SK-N-SH (cell line): ENCODE results near the gene SEMA4D. TPM values are rescaled to one million over a fixed set of nuclear protein-coding genes. Genes with fewer than 3 reads are reported as not detected.

ENCODE experiments used
- CTCF ChIA-PET: fragments of 300-600, 350-600 bp; formaldehyde crosslinking; extraction: SDS; loops from one replicate; lab custom pipeline; 2021; lab: Yijun Ruan, JAX
- POLR2A ChIA-PET: fragments of 350-600 bp; sonication (Branson Sonifier 250); formaldehyde crosslinking; extraction: SDS; loops from one replicate; lab custom pipeline; 2020; ENCODE audit warnings: antibody characterized with exemption, inconsistent platforms; lab: Yijun Ruan, JAX
- DNase-seq: peaks from one replicate; pipeline ENCODE4 v3.0.0; 2012
- H2AFZ ChIP-seq: fragments of 200-600 bp; sonication (generic); 2 replicates; pipeline ENCODE4 v1.8.1; 2016; ENCODE audit warnings: antibody characterized with exemption, mild to moderate bottlenecking, low read depth
- H3F3A ChIP-seq: fragments of 200-600 bp; sonication (generic); replicated peaks from 2 replicates; pipeline ENCODE3; 2016; ENCODE audit warnings: antibody characterized with exemption, mild to moderate bottlenecking; ENCODE audit not compliant: insufficient read depth
- H3K27ac ChIP-seq, 2 experiments: fragments of 200-500 bp in 1 of 2; fragments of 200-600 bp in 1 of 2; sonication (Bioruptor generic) in 1 of 2; sonication (generic), shearing (Covaris generic) in 1 of 2; 2 replicates each; pipeline versions ENCODE4 v1.5.1 to v1.6.1; 2014 to 2016; ENCODE audit warnings: low read depth in 2 of 2, inconsistent platforms in 1 of 2, low read length in 1 of 2, mild to moderate bottlenecking in 1 of 2, mixed read lengths in 1 of 2
- H3K27me3 ChIP-seq: fragments of 200-600 bp; sonication (generic), shearing (Covaris generic); 2 replicates; pipeline ENCODE4 v1.6.1; 2016; ENCODE audit warnings: mixed run types; ENCODE audit not compliant: insufficient read depth
- H3K36me3 ChIP-seq, 2 experiments: fragments of 200-500 bp in 1 of 2; fragments of 200-600 bp in 1 of 2; sonication (Bioruptor generic) in 1 of 2; sonication (generic) in 1 of 2; replicated peaks in 1 of 2; 2 replicates each; pipeline versions ENCODE3 to v1.5.1; 2014 to 2016; ENCODE audit warnings: low read length in 1 of 2, mild to moderate bottlenecking in 1 of 2; ENCODE audit not compliant: insufficient read depth in 2 of 2, control insufficient read depth in 1 of 2
- H3K4me1 ChIP-seq, 2 experiments: fragments of 200-500 bp in 1 of 2; fragments of 200-600 bp in 1 of 2; sonication (Bioruptor generic) in 1 of 2; sonication (generic), shearing (Covaris generic) in 1 of 2; 2 replicates each; pipeline versions ENCODE4 v1.5.1 to v1.6.1; 2014 to 2016; ENCODE audit warnings: low read depth in 1 of 2, low read length in 1 of 2, mixed run types in 1 of 2; ENCODE audit not compliant: insufficient read depth in 2 of 2, control insufficient read depth in 1 of 2
- H3K4me2 ChIP-seq: fragments of 200-600 bp; sonication (generic), shearing (Covaris generic); 2 replicates; pipeline ENCODE4 v1.6.1; 2017; ENCODE audit warnings: mixed run types
- H3K4me3 ChIP-seq, 2 experiments: fragments of 200-500 bp in 1 of 2; fragments of 200-600 bp in 1 of 2; sonication (Bioruptor generic) in 1 of 2; sonication (generic), shearing (Covaris generic) in 1 of 2; 2 replicates each; pipeline versions ENCODE4 v1.5.1 to v1.8.1; 2014 to 2016; ENCODE audit warnings: low read depth in 2 of 2, inconsistent platforms in 1 of 2, low read length in 1 of 2, mild to moderate bottlenecking in 1 of 2, mixed read lengths in 1 of 2, moderate library complexity in 1 of 2
- H3K79me2 ChIP-seq: fragments of 200-600 bp; sonication (generic); 2 replicates; pipeline ENCODE4 v1.8.1; 2017; ENCODE audit warnings: mild to moderate bottlenecking; ENCODE audit not compliant: insufficient read depth
- H3K9ac ChIP-seq: fragments of 200-600 bp; sonication (generic); 2 replicates; pipeline ENCODE4 v1.6.1; 2017; ENCODE audit warnings: mixed run types
- H3K9me2 ChIP-seq: fragments of 200-600 bp; sonication (generic); 2 replicates; pipeline ENCODE4 v1.6.1; 2017; ENCODE audit warnings: mixed run types
- H3K9me3 ChIP-seq: fragments of 200-600 bp; sonication (generic); 2 replicates; pipeline ENCODE4 v1.6.1; 2017; ENCODE audit warnings: mixed run types, mild to moderate bottlenecking, moderate library complexity
- H4K20me1 ChIP-seq: fragments of 200-600 bp; sonication (generic); 2 replicates; pipeline ENCODE4 v1.6.1; 2017; ENCODE audit warnings: mild to moderate bottlenecking, mixed run types; ENCODE audit not compliant: insufficient read depth
- CHD2 ChIP-seq: fragments of 150-350 bp; IDR thresholded peaks from 2 replicates; pipeline ENCODE4 v1.6.1; 2018; ENCODE audit warnings: low read length; ENCODE audit not compliant: partially characterized antibody
- ELF1 ChIP-seq: IDR thresholded peaks from 2 replicates; pipeline ENCODE4 v1.4.0; 2012
- EP300 ChIP-seq, 2 experiments: IDR thresholded peaks; 2 replicates each; pipeline versions ENCODE4 v1.4.0 to v1.6.1; 2012; ENCODE audit warnings: borderline replicate concordance in 1 of 2, low read depth in 1 of 2, low read length in 1 of 2
- EZH2phosphoT487 ChIP-seq: fragments of 200-600 bp; sonication (generic); IDR thresholded peaks from 2 replicates; pipeline ENCODE4 v1.6.1; 2017; ENCODE audit warnings: low read depth, mixed run types, mild to moderate bottlenecking, antibody characterized with exemption, moderate library complexity, borderline replicate concordance
- FOXJ3 ChIP-seq: sonication (generic); formaldehyde crosslinking; IDR thresholded peaks from 2 replicates; pipeline ENCODE4 v1.5.1; 2020; ENCODE audit warnings: mild to moderate bottlenecking, missing genetic modification reagents
- GATA2 ChIP-seq: sonication (generic); formaldehyde crosslinking; IDR thresholded peaks from 2 replicates; pipeline ENCODE4 v1.5.0; 2020; ENCODE audit warnings: mild to moderate bottlenecking, missing genetic modification reagents
- JUND ChIP-seq: IDR thresholded peaks from 2 replicates; pipeline ENCODE4 v1.4.0; 2012
- MEF2A ChIP-seq: IDR thresholded peaks from 2 replicates; pipeline ENCODE4 v1.4.0; 2012; ENCODE audit warnings: low read depth, borderline replicate concordance
- MXI1 ChIP-seq: IDR thresholded peaks from 2 replicates; pipeline ENCODE4 v1.6.1; 2012; ENCODE audit warnings: mild to moderate bottlenecking, low read depth, low read length, improper control_type of control experiment
- RAD21 ChIP-seq: IDR thresholded peaks from 2 replicates; pipeline ENCODE4 v1.6.1; 2012; ENCODE audit warnings: mild to moderate bottlenecking, low read length
- RCOR1 ChIP-seq: fragments of 150-350 bp; IDR thresholded peaks from 2 replicates; pipeline ENCODE4 v1.6.1; 2017; ENCODE audit warnings: antibody characterized with exemption, low read length
- RXRA ChIP-seq: IDR thresholded peaks from 2 replicates; pipeline ENCODE4 v1.4.0; 2012; ENCODE audit warnings: low read depth, mild to moderate bottlenecking, borderline replicate concordance
- SIN3A ChIP-seq: IDR thresholded peaks from 2 replicates; pipeline ENCODE4 v1.6.1; 2012; ENCODE audit warnings: low read depth, mild to moderate bottlenecking, low read length, moderate library complexity, borderline replicate concordance
- WGBS: methylation state at CpG from one replicate; pipeline ENCODE4 v1.1.6; 2017; ENCODE audit warnings: low lambda C conversion rate; 5-methylcytosine and 5-hydroxymethylcytosine counted together
- polyA plus RNA-seq, 3 experiments: library from polyadenylated mRNA; depleted of rRNA; stranded (reverse); fragments of >200 nt; gene quantifications; 2 replicates each; pipeline ENCODE4 v1.2.3, GENCODE V29; 2012
- TF ChIP-seq, protein P1 (sequence below): IDR thresholded peaks from 2 replicates; pipeline ENCODE4 v1.4.0; 2012; ENCODE audit warnings: low read depth, borderline replicate concordance
- TF ChIP-seq, protein P2 (sequence below): IDR thresholded peaks from 2 replicates; pipeline ENCODE4; 2012

SEMA4D gene
- polyA plus RNA-seq, 1 of the 3 experiments (the other 2 are of a cell fraction): 4.8 TPM

DNA sequence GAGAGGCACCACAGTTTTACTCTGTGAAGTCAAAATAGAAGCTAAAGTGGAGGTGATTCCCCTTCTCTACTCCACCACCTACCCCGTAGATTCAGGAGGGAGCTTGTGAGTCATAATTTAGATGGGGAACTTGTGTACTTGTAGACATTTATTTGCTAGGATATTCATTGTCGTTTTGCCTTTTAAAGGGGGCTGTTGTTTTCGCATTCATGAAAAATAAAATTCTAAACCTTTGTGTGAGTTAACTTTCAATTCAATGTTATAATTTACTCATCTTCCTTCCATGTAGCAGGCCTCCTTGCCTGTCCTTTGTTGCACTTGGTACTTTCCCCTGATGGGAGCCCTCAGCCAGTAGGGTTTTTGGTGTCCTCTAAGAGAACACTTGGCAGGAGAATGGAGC is 157.6 kb downstream of the SEMA4D start (continued):
- TF ChIP-seq, protein P1, sequence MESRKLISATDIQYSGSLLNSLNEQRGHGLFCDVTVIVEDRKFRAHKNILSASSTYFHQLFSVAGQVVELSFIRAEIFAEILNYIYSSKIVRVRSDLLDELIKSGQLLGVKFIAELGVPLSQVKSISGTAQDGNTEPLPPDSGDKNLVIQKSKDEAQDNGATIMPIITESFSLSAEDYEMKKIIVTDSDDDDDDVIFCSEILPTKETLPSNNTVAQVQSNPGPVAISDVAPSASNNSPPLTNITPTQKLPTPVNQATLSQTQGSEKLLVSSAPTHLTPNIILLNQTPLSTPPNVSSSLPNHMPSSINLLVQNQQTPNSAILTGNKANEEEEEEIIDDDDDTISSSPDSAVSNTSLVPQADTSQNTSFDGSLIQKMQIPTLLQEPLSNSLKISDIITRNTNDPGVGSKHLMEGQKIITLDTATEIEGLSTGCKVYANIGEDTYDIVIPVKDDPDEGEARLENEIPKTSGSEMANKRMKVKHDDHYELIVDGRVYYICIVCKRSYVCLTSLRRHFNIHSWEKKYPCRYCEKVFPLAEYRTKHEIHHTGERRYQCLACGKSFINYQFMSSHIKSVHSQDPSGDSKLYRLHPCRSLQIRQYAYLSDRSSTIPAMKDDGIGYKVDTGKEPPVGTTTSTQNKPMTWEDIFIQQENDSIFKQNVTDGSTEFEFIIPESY: no peak
- TF ChIP-seq GATA2: no peak
- TF ChIP-seq JUND: no peak
- TF ChIP-seq, protein P2, sequence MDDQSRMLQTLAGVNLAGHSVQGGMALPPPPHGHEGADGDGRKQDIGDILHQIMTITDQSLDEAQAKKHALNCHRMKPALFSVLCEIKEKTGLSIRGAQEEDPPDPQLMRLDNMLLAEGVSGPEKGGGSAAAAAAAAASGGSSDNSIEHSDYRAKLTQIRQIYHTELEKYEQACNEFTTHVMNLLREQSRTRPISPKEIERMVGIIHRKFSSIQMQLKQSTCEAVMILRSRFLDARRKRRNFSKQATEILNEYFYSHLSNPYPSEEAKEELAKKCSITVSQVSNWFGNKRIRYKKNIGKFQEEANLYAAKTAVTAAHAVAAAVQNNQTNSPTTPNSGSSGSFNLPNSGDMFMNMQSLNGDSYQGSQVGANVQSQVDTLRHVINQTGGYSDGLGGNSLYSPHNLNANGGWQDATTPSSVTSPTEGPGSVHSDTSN: no peak
- no peak for TF ChIP-seq EP300 (IDR thresholded peaks at IDR 0.05; ENCODE audit: borderline replicate concordance in 1 of 2, low read depth in 1 of 2, low read length in 1 of 2)
- no peak for TF ChIP-seq RCOR1
- no peak for TF ChIP-seq MEF2A
- TF ChIP-seq RXRA: no peak
- TF ChIP-seq ELF1: no peak
- no peak for TF ChIP-seq EZH2phosphoT487

DNA sequence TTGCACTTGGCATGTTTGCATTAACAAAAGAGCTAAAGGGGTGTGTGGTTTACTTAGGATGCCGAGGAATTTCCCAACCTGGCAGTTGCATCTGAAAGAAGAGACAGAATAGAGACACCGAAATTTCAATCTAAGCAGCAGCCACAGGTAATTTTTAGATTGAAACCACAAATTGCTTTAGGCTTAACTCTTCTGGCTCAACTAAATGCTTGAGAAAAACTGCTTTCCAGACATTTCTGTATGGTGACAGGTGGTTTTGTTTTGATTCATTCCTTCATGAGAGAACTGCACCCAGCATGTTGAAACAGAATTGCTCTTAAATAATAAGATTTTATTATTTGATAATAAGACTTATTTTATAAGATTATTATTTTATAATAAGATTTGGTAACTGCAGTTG is 158.1 kb downstream of the SEMA4D start:
- H3K9me2 ChIP-seq: no peaks in the 10 kb centered on the region
- H3K27me3 ChIP-seq: no peaks in the 10 kb centered on the region
- no peaks in the 10 kb centered on the region; a peak in 1 of 4 replicates for H3K4me1 ChIP-seq
- TF ChIP-seq, protein P1: no peak
- TF ChIP-seq RAD21 (no peak), EP300 (IDR thresholded peaks at IDR 0.05; ENCODE audit: borderline replicate concordance in 1 of 2, low read depth in 1 of 2, low read length in 1 of 2) (no peak), CHD2 (no peak), MXI1 (no peak), SIN3A (no peak), EZH2phosphoT487 (no peak), FOXJ3 (CRISPR knock-in tag) (no peak)
- TF ChIP-seq, protein P2: no peak
- H3K79me2 ChIP-seq: no peaks in the 10 kb centered on the region
- H3K36me3 ChIP-seq: peaks cover 72 to 73% of the 10 kb centered on the region in 2 experiments
- ChIA-PET CTCF (interaction anchor here (2.0 kb wide), 1 partner anchor 8 kb away, joined by 6 read pairs; no protein-coding TSS in a partner anchor), POLR2A (no interaction called here)
- no peaks in the 10 kb centered on the region for H4K20me1 ChIP-seq
- H3K4me3 ChIP-seq: no peak overlapping the region
- H3K4me2 ChIP-seq: no peak overlapping the region
- DNase-seq: no peak
- WGBS: 100% methylated on average over 2 of the region's 2 CpGs
- H2AFZ ChIP-seq: no peak overlapping the region
- no peak overlapping the region for H3K9ac ChIP-seq
- no peaks in the 10 kb centered on the region for H3K9me3 ChIP-seq
- peaks cover 3% of the 10 kb centered on the region for H3F3A ChIP-seq
- no peak overlapping the region for H3K27ac ChIP-seq
